Dedifferentiated amniotic fluid mesenchymal stem cell (primary cell): ENCODE results near the gene SPATA19.

Experiments
- DNase-seq: peaks from one replicate; pipeline ENCODE4 v3.0.0-alpha.2; 2016; ENCODE audit errors: extremely low spot score

The SPATA19 gene

DNA sequence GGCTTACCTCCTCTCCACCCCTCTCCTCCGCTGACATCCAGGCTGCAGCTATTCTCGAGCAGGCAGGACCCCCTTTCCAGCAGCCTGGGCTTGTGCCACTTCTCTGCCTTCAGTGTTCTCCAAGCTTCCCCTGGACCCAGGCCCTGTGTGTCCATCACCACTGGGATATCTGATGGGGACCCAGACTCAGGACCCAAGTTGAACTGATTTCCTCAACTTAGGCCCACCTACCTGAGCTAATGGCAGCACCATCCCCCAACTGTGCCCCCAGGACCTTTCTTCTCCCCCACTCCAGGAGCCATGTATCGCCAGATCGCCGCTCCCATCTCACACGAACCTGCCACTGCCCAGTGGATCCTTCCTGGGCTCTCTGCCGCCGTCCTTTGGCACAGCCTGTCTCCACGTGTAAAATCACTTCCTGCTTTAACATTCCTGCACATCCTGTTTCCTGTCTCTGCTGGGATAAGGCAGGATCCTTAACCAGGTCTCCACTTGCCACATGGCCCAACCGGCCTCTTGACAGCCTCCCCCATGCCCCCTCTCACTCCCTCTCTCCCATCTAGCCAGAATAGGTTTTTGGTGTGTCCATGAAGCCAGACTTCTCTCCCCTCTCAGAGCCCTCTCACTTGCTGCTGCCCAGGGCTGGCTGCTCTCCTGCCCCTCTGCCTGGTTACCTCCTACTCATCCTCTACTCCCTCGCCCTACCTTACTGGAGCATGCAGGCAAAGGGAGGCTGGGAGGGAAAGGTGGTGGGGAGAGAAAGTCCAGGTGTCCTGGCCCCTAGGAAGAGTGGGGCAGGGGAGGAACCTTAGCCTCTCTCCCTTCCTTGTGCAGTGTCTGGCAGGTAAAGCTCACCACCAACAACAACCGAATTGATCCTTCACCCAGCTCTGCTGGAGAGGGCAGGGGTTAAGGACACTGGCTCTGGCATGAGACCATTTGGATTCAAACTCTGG, 9.4 kb downstream of the SPATA19 start:
- no peak for DNase-seq

DNA sequence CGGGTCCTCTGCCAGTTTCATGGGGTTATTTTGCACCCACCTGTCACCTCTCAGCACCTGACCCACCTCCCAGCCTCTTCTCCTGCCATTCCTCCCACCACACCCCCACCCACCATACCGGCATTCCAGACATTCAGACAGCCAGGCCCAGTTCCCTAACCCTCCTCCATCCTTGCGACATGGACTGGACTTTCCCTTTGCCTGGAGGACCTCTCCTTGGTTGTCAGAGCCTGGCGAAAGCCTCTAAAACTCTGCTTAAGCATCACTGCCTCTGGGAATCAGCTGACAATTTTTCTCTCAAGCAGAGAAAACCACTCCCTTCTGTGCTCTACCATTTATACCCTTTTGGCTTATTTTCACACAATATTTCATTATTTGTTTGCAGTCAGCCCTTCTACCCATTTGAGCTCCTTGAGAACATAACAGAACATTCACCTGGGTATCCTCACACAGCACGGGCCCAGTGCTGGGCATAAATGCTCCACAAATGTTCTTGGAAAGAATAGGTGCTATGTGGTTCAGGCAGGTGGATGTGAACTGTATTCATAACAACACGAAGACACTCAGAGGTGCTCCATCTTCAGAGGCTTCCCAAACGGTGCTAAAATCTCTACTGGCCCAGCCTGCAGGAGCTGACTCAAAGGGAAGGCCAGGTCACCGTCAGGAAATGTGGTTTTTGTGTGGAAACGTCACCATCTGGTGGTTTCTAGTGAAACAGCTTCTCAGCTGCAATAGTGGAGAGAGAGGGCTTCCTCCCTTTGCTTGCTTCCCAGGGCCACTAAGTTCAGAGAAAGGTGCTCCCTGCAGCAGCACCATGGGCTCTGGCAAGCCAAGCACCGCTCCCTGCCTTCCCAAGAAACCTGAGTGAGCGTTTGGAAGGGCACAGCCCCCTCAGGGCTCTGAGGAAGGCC, 10.4 kb downstream of the SPATA19 start:
- no peak for DNase-seq

DNA sequence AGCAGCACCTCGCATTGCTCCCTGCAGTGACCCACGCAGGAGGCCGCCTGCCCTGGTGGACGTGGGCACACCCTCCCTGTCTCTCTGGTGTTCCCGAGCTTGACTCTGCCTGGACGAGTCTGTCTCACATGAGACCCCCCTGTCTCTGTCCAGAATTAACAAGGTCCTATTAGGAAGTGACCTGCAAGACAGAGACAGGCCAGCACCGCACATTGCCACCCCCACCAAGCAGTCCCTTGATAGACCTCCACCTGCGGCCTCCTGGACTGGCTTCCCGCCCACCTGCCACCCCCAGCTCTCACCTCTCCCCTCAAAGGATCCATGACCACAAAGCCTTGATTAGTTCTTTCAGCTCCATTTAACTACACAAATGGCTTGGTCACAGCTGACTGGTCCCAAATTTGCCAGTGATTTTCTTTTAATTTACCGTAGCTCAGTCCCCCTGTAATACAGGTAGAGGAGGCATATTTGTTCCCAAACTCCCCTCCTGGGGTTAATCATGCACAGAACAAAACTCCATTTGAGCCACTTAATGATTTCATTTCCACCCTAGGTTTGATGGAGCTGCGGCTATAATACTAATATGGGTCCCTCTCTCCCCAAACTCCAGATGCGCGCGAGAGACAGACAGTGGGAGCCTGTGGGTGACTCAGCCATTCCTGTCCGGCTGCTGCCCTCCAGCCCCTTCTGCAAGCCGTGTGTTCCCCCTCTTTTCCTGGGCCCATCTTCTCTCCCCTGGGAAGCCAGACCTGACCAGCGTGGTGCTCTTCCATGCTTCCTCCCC, 11.2 kb downstream of the SPATA19 start:
- DNase-seq: no peak

DNA sequence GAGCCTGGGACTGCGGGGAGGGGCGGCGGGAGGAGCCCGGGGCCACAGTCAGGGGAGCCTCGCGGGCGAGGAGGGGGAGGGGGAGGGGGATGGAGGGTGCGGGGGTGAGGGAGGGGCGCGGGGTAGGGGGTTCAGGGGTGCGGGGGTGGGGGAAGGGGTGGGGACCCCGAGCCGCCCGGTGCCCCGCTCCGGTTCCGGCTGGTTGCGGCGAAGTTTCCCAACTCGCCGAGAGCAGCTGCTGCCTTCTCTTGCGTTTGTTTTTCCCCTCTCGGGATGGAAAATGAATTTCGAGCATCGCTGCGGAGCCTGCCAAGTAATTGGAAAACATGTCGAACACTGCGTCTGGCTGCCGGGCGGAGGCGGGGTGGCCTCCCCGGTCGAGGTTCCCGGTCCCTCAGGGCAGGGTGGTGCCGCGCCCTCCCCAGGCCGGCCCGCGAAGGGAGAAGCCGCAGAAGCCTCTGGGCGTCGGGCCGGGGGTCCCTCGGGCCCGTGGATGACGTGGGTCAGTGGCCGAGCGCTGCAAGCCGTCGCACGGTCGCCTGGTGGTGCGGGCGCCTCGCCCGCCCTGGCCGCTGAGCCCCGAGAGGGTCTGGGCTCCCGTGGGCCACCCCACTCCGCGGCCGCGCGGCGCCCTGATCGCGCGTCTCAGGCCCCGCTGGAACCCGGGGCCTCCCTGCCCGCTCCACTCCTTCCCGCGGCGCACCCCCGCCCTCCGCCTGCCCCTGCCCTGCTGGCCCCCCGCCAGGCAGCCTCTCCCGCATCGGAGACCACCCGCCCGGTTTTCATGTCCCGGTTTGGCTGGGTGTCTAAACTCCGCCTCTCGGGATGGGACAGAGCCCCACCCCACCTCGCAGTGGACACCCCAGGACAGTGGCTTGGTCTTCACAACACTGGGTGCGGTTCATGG, 12.1 kb downstream of the SPATA19 start:
- no peak for DNase-seq

DNA sequence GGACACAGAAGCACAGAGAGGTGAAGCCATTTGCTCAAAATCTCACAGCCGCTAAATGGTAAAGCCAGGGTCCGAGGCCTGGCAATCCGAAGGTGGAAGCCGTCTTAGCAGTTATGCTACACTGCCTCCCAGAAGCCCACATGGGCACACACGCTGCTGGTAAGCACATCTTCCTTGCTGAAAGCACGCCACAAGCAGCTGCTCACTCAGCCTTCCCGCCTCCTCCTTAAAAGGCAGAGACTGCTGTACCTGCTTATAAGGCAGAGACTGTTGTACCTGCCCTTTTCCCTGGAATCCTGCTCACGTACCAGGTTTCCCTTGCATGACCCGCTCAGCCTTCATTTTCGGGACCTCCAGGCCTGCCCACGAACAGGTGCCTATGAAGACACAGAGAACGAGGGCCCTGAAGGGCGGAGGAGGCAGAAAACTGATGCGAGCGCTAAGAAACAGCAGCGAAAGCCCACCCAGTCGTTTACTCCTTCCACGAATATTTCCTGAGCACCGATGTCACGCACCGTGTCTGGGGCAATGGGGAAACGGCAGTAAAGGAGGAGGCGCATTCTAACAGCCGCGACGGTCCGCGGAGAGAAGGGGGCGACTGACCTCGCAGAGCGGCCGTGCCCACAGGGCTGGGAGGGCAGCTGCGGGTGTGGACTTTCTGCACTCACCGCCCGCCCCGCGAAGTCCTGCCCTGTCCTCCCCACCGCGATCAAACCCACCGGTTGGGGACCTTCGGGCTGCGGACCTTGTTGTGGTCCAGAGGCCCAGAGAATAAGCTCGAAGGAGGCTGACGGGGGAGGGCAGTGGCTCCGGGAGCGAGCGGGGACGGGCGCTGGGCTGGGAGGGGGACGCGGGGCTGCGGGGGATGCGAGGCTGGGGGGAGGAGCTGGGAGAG, 13.0 kb downstream of the SPATA19 start:
- no peak for DNase-seq

DNA sequence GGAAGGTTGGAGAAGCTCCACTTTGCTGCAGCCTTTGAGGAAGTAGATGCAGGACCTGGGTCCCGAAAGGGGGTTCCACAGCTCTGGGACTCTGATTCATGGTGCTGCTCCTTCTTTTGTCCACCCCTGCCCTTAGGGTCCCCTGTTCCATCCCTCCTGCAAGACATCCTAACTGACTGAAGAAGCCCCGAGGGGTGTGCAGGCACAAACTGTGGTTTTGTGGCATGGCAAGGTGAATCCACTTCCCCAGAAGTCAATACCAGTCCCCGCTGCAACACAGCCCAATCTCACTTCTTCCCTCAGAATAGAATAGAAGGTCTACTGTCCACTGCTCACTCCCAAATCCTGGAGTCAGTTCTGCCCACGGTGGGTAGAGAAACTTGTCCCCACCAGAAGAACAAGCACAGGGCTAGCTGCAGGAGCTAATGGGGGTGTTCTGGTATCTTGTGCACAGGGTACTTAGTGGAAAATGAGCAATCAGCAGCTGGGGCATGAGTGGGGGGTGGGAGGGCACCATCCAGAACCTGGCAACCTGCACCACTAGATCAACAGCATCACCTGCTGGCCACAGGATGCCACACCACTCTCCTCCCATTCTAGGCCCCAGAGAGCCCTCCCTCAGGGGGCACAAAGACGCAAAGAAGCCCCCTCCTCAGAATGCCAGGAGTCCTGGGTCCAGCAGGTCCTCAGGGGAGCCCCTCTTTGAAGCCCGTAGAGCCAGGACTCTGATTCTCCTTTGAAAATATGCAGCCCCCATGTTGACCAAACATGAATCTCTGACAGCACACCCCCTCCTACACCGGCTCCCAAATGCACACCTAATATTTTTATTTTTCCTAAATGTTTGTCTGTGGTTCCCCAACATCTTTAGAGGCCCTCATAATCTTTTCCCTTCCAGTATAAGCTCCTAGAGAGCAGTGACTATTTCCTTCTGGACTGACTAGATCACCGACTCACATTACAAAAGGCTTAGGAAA, 14.1 kb downstream of the SPATA19 start:
- DNase-seq: no peak

DNA sequence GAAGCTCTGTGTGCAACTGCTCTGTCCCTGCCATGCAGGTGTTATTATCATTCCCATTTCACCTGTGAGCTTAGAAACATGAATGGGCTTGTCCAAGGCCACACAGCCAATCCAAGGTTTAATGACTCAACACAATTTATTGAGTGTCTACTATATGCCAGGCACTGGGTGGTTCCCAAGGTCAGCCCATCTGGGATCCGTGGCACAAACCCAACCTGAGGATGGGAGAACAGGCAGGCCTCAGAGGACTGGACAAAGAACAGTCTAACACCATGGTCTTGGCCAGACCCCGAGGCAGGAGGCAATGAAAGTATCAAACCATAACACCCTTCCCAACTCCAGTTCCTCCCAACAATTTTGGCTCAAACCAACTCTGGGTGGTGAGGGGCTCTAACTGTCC, 15.7 kb downstream of the SPATA19 start:
- DNase-seq: no peak

DNA sequence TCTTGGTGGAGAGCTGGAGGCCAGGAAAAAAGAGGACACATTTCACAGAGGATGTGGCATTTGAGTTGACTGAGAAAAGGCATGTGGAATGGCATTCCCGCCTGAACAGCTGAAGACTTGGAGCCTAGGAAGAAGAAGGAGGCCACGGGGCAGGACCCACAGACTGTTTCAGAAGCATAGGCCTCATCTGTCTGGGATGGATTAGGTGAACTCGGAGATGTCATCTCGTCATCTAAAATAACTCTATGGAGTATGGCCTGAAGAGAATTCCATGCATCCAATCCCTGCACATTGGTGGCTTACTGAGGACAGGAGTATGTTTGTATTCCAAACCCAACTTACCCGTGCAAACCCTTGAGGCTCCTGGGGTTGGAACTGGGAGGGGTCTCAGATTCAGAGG, 16.4 kb downstream of the SPATA19 start:
- DNase-seq: no peak

DNA sequence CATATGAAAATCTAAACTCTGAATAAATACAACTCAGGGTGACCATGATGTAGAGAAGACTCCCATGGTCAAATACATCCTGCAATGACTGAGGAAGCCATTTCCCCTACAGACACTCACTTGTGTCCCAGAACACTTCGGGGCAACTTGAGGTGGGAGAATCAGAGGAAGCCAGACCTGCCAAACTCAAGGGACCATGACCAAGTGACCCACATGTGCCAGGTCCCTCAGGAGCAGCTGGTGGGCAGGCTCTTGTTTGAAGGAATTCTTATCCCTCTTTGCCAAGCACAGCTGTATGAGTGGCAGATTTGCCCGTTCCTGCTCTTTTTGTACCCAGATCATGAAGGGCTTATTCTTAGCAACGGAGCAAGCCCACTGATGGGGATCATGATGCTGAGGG, 17.8 kb downstream of the SPATA19 start:
- DNase-seq: no peak

DNA sequence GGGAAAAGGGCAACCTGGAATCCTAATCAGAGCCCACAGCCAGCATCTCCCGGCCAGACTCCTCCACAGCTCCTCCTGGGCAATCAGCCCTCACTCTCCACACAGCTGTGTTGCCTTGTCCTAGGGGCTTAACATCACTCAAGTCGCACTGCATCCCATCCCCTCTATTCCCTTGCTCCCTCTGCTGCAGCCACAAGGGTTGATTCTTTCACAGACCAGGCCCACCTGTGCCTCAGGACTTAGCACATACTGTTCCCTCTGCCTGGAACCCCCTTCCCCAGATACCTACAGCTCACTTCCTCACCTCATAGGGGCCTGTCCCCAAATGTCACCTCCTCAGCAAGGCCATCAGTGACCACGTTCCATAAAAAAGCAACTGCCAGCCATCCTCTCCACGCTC, 18.4 kb downstream of the SPATA19 start:
- no peak for DNase-seq

DNA sequence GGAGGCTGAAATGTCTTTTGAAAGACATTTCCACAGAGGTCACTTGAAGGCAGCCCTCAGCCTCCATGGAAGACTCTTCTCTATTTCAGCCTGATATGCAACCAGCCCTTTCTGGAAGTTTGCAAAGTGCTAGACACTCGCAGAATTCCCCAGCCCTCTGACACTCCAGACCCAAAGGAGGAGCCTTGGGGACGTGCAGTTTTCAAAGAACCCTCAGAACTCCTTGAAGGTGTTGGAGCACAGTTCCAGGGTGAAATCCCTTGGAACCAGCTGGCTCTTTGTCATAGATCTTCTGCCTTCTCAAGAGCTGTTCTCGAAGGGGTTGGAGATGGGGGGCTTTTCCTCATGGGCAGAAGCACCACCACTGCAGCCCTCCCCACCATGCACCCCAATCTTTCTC, 19.6 kb downstream of the SPATA19 start:
- DNase-seq: no peak

DNA sequence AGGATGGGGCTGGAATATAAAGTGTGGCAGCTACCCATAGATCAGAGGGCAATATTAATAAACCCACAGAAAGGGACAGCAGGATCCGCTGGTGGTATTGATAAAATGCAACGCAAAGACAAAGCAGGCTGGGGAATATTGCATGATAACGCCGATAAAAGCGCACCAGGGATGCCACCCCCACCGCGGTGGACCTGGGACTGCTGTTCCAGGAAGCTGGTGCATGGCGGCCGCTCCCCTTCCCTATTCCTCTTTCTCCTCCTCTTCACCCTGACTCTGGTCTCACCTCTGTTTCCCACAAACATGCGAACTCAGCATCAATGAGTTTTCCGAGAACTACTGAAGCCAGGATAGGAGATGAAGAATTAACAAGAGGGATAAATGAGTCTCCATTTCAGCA, 20.2 kb downstream of the SPATA19 start:
- no peak for DNase-seq

DNA sequence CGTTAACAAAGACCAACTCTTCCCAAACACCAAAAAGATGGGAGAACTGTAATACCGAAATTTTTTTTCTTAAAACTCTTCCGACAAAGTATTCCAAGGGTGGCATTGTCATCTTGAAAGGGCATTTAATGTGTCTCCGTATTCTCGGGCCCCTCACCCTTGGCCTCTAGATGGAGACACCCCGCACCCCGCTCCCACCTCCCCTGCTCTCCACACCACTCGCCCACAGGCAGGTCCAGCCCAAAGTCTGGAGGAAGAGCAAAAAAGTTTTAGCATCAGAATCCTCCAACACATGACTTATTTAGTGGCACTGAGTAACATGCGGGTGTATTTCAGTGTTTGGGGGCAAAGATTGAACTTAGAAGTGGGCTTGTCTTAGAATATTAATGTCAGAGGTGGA, 20.7 kb downstream of the SPATA19 start:
- no peak for DNase-seq

DNA sequence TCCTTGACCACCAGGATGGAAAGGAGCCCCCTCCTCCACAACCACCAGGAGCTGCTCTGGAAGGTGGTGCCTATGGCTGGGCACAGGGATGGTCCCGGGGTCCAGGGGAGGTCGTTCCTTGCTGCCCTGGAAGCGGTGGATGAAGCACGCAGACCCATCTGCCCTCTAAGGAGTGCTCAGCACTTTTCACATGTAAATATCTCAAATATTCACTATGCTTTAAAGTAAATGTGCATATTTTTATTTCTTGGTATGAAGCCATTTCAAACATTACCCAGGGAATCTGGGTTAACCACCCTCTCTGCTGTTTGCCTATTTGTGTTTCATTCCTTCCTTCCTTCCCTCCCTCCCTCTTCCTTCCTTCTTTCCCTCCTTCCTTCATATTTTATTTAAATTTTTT, 21.7 kb downstream of the SPATA19 start:
- no peak for DNase-seq

DNA sequence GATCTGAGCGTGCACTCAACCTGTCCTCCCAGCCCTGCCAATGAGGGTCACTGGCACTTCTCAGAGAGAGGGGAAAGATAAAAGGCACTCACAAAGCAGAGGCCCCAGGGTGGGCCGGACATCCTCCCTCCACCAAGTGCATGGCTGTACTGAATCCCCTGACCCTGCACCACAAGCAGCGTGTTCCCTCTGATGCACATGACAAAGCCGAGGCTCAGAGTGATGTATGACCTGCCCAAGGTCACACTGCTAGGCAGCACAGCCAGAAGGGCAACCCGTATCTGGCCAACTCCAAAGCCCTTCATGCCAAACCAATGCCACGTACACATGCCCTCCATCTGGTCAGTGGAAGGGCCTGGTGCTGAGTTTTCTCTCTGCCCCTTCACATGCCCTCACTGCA, 22.1 kb downstream of the SPATA19 start:
- no peak for DNase-seq

DNA sequence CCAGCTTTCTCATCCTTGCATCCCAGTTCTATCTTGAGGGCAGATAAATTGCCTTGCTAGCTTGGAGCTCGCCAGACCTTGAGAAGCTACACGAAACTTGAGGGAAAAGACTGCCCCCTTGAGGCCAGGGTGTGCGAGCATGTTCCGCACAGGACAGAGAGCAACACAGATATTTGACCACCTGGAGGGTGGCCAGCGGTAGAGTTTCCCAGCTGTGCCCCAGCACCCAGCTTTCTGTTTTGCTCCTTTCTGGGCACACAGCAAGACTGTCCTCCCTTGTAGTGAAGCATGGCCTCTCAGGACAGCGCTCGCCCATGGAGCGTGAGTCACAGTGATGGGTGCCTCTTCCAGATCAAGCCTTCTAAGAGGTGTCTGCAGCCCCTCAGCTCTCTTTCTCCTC, 23.5 kb downstream of the SPATA19 start:
- no peak for DNase-seq

DNA sequence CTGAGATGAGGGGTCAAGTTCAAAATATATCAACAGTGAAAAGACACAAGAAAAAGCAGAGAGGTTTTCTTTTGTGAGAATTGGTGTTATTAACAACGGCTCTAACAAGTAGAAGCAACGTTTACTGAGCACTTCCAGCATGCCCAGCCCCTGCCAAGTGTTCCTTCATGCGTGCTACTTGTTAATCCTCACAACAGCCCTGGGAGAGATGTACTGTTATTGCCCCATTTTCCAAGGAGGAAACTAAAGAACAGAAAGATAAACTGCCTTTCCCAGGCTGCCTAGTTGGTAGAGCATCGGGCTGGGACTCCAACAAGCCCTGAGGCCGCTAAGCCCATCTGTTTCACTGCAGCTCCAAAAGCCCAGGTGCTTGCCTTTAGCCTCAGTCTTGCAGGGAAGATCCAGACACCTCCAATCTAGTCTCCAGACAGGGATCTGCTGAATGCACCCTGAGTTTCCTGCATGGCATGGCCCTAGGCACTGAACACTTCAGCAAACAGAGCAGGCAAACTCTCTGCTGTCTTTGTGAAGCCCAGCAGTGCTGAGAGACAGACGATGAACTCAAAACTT, 25.5 kb downstream of the SPATA19 start:
- DNase-seq: no peak

DNA sequence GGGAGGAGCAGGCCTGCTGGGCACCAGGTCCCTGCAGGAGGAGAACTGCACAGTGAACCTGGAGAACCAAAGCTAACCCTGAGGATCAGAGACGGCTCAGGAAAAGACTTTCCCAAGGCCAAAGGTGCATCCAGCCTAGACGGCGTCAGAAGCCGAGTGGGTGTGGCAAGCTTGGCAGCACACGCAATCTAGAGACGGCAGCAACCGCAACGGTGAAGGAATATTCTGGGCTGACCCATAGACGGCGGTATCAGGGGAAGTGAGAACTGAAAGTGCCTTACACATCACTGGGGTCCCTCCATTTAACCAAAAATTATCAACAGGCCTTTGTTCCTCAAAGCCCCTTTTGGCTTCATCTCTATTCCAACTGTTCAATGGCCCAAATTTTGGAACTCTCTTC, 26.2 kb downstream of the SPATA19 start:
- DNase-seq: no peak
